Activated T-cell treated with anti-CD3 and anti-CD28 coated beads for 1 hour (primary cell): ENCODE measurements around the gene THADA.
A peak's percentile ranks its signal among the peaks of the same experiment; 100 is the strongest.

Source experiments
- DNase-seq: peaks from one replicate; pipeline ENCODE4 v3.0.0-alpha.2; 2020; ENCODE audit warnings: low read depth

Gene THADA

GRCh38 chr2:43438858-43439655, 156.8 kb downstream of the THADA start:
- DNase-seq, result no peak

DNA sequence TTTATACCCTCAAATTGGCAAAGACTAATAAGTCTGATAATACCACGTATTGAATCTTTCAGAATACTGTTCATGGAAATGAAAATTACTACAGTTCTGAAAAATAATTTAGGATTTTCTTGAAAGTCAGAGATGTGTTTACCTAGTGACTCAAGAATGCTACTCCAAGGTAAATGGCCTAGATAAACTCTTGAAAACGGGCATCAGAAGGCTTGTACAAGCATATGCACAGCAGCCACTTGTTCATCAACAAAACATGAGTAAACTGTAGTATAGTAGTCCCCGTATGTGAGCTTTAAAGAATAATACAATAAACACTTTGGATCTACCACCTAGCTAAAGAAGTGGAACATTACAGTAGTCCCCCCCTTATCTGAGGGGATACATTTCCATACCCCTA, 157.5 kb downstream of the THADA start:
- no peak for DNase-seq

DNA sequence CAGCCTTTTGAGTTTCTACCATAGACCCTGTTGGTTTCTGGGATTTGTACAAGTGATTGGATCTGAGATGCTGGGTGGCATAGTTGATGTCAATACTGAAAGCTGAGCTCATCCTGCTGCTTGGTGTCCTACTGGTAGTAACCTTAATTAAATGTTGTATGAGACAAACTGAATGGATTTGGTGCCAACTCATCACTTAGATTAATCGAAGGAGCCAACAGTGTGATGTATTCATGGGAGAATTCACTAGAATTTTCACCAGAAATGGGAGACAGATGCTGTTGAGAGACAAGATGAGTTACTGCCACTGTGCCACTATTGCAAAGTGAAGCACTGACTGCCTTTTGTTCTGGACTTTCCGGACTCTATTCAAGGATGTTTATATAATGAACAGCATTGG, 158.5 kb downstream of the THADA start:
- DNase-seq, result no peak

GRCh38 chr2:43436431-43436830, 159.4 kb downstream of the THADA start:
- no peak for DNase-seq

DNA sequence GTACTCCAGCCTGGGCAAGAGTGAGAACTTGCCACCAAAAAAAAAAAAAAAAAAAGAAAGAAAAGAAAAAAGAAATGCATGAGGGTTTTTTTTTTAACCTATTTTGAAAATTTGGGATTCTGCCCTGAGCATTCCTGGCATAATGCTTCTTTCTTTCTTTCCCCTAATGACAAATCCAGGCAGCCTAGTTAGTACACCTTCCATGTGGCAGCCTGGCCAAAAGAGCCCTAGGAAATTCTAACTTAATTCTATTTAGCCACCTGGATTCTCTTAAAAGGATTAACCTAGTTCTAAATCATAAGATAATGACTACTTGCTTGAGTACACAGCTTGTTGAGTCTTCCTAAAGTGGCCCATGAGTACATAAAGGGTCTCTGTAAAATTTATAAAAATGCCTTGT, 160.1 kb downstream of the THADA start:
- no peak for DNase-seq

DNA sequence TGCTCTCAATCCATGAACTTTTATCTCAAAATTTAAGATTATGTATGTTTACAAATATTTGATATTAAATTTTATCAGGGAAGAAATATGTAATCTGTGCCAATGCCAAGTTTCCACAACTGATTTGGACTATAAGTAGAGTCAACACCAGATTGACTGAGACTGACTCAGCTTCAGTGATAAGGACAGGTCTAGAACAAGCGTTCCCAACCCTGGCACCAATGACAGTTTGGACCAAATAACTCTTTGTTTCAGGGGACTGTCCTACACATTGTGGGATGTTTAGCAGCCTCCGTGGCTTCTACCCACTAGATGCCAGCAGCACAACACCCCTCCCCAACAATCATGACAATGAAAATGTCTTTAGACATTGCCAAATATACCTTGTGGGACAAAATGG, 165.3 kb downstream of the THADA start:
- no peak for DNase-seq

DNA sequence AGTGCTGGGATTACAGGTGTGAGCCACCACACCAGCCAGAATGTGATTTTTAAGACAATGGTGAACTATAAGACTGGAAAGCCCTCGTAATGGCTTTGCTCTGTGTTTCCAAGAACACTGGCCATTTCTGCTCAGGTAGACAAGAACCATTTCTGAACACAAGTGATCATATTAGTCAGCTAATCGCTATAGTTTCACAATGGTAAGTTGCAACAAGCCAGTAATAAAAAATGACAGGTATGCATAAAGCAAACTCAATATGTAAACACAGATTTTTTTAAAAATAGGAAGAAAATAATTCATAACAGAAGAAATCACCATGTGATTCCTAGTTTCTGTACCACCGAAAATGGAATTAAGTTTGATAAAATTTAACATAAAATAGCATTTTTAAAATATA, 166.5 kb downstream of the THADA start:
- no peak for DNase-seq

- DNase-seq, result no peak
Observed at GRCh38 chr2:43427032-43427424, 168.8 kb downstream of the THADA start.

GRCh38 chr2:43426305-43427031, 169.4 kb downstream of the THADA start:
- peak; percentile 17 for DNase-seq

- DNase-seq, result no peak
Observed at GRCh38 chr2:43425659-43426058, 170.2 kb downstream of the THADA start.

GRCh38 chr2:43424262-43425207, 171.3 kb downstream of the THADA start:
- DNase-seq, result no peak

- no peak for DNase-seq
Observed at GRCh38 chr2:43423941-43424261, 171.9 kb downstream of the THADA start.

- no peak for DNase-seq
Observed at GRCh38 chr2:43421194-43421593, 174.6 kb downstream of the THADA start.

DNA sequence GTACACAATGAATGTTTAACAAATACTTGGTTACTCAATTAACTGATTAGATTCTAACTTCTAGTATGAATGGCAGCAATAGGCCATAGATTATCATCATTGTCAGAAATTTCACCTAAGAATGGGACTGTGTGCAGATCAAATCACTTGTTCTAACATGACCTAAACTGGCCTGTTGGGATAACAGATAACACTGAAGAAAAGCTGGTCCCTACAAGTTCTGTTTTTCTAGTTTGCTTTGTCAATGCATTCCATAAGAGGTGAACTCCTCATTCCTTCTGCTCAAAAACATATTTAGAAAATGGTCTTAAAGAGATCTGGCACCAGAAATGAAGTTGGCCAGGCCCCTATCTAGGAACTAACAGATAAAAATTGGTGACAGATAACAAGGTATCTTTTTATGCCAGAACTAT, 175.4 kb downstream of the THADA start:
- DNase-seq, result no peak

- DNase-seq, result no peak
Observed at GRCh38 chr2:43419876-43420275, 176.0 kb downstream of the THADA start.

DNA sequence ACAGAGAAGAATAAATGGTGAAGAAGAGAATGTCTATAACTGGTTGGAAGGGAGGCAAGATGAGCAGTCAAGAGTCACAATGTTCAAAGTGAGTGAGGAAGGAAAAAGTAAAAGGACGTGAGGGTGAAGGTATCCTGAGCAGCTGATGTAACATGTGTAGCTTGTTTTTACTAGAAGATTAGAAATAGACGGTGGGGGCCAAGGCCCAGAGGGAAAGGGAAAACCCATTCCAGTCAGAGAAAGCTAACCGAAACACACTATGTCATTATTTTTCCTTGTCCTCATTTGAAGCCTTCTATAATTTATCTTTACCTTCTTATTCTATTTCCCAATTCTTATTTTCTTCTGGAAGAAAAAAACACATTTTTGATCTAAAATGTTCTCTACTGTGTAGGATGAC, 176.6 kb downstream of the THADA start:
- no peak for DNase-seq

GRCh38 chr2:43418680-43419079, 177.2 kb downstream of the THADA start:
- DNase-seq, result no peak

GRCh38 chr2:43417300-43417699, 178.5 kb downstream of the THADA start:
- no peak for DNase-seq

- no peak for DNase-seq
Observed at GRCh38 chr2:43415592-43415991, 180.2 kb downstream of the THADA start.

GRCh38 chr2:43414586-43415135, 181.2 kb downstream of the THADA start:
- no peak for DNase-seq

DNA sequence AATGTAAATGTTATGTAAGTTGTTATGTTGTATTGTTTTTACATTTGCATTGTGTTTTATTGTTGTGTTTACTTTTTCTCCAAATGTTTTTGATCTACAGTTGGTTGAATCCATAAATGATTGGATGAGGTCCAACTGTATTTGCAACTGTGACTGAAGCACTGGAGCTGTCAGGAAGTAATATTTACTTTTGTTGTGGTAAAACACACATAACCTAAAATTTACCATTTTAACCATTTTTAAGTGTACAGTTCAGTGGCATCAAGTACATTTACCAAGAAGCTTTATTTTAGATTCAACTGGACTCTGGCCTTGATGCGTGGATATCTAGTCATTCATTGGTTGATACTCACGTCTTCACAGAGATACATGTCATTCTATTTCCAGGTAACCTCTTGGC, 181.8 kb downstream of the THADA start:
- no peak for DNase-seq

DNA sequence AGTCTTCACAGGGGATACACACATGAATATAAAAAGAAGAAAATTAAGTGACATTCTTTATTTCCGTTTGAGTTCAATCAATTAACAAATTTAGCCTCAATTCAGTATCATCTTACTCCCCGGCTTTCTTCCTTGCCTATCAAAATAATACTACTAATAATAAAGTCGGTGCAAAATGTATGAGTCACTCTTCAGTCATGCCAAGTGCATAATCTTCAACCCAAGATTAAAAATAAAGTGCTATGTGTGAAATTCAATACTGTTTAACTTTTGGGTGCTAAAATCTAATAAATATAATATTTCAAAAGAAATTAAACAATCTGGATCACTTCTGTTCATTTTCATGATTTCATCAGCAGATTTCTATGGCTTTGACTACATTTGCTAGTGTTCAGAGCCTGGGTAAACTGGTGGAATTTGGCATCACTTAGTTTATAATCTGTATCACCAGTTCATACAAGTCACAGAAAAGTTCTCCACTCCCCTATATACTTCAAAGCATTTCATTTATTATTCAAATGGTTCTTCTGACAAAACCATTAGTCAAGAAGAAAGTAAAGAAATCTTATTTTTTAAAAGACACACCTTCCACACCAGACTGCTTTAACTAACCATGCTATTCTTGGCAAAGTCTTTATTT, 183.6 kb downstream of the THADA start:
- no peak for DNase-seq
